GM18520 (cell line): ENCODE data around the gene CLSTN2.

ENCODE experiments used
- ATAC-seq: cut with Tn5 transposase; IDR thresholded peaks from one replicate; pipeline ENCODE4 v1.9.1; 2021; ENCODE audit not compliant: unreplicated experiment

Gene CLSTN2

GRCh38 chr3:140470962-140471361 lies 536.0 kb downstream of the CLSTN2 start:
- ATAC-seq: no peak

DNA sequence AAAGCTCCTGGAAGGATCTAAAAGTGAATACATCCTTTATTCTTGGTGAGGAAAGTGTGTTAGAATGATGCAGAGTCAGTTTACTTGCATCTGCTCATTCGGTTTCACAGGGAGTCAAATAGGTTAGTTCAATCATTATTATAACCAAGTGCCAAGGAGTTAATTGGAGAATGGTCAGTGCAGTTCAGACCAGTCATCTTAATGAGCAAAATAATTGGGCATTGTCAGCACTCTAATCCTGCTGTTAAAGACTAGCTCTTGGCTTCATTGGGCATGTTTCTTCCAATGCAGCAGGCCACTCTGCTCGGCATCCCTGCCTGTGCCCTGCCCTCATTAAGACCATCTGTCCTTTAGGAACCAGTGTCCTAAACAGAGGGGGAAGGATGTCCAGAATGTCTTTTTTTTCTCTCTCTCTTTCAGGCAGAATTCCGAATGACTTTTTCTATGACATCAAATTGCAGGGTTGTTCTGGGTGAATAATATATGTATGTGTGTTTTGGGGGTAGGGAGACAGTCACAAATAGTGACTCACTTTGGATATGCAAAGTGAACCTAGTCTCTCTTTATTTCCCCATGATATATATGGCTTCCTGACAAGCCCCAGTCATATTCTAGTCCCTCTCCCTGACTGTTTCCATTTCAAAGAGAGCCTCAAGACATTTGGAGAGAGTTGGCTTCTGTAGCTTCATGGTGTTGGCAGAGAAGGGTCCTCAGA lies 537.5 kb downstream of the CLSTN2 start:
- ATAC-seq: no peak

GRCh38 chr3:140487566-140487965 lies 552.6 kb downstream of the CLSTN2 start:
- ATAC-seq: no peak

DNA sequence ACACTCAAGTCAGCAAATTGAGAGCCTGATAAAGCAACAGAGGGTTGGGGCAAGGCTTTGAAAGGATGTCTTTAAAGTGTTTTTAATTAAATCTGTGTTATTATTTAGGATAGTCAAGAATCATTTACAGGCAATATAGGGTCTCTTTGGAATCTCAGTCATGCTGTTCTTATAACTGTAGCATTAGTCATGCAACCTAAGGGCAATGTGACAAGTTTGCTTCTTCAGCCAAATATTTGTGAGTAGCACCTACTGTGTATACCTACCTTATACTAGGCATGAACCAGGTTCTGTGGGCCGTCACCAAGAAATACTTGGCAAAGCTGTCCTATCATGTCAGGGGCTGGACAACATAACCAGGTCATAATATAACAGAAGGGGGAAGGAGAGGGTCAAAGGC lies 558.3 kb downstream of the CLSTN2 start:
- ATAC-seq: no peak

DNA sequence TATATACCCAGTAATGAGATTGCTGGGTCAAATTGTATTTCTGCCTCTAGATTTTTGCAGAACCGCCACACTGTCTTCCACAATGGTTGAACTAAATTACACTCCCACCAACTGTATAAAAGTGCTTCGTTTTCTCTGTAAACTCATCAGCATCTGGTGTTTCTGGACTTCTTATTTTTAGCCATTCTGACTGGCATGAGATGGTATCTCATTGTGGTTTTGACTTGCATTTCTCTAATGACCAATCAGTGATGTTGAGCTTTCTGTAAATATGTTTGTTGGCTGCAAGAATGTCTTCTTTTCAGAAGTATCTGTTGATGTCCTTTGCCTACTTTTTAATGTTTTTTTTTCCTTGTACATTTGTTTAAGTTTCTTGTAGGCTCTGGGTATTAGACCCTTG lies 560.0 kb downstream of the CLSTN2 start:
- no peak for ATAC-seq

GRCh38 chr3:140497331-140497730 lies 562.3 kb downstream of the CLSTN2 start:
- no peak for ATAC-seq

- no peak for ATAC-seq
These were observed 564.3 kb downstream of the CLSTN2 start for GRCh38 chr3:140499114-140499757.

GRCh38 chr3:140500473-140500872 lies 565.5 kb downstream of the CLSTN2 start:
- no peak for ATAC-seq

DNA sequence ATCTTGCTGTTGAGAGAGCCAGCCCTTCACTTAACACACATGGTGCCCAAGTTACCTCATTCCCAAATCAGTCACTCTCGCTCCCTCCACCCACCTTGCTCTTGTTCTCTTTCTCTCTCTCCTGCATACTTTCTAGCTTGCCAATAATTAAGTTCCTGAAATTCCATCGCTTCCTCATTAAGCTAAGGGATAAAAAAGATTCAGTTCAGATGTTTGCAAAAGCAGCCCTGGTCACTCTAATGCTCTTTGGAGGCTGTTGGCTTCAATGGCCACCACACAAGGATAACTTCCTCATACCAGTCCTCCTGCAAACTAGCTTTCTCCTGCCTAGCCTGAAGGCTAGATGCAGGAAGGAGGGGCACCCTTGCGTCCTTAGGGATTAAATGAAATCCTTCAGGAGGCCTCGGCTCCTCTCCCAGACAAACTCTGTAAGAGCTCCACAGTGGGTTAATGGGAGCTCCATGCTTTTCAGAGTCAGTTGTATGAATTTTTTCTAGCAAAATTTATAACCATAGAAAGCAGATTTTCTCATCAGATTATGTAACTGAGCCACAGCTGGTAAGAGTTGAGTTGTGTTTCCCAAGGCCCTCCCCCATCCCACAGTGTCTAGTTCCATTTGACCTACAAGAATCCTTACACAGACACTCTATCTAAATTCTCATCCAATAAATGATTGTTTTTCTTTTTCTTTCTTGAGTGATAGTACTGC lies 566.2 kb downstream of the CLSTN2 start:
- ATAC-seq: no peak

DNA sequence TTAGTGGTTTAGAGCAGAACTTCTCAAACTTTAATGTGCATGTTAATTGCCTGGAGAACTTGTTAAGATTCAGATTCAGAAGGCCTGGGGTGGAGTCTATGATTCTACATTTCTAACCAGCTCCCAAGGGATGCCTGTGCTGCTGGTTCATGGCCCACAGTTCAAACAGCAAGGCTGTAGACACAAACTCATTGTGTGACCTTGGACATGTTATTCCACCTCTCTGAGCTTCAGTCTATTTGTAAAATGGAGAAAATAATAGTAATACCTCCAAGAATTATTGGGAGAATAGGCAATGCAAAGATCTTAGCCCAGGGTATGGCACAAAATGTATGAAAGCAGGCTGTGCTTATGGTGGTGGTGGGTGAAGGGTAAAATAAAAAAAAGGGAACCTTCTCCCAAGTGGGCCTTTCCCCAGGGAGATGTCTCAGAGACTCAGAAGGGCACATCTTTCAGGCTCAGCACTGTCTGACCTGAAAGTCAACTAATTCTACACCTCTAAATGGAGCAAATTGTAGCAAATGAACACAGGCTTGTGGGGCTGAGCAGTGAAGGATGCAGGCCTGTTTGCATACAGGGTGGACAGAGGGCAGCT lies 566.9 kb downstream of the CLSTN2 start:
- ATAC-seq: no peak

DNA sequence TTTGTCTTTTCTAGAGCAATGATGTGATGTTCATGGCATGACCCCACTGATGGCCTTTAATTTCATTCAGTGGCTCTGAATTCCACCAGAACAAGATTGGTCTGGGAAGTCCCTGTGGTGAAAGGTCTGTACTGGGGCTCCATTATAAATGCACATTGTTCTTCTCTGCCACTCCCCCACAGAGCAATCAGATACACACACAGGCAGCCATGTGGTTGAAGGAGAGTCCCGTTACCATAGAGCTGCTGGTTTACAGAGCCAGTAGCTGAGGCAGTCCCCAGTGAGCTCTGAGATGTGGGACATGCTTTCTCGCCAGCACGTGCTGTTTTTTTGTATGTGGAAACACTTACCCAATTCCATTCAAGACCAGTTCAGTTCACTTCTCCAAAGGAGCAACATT lies 570.2 kb downstream of the CLSTN2 start:
- ATAC-seq: peak; percentile 80

GRCh38 chr3:140505876-140506275 lies 570.9 kb downstream of the CLSTN2 start:
- ATAC-seq: no peak

GRCh38 chr3:140508550-140508949 lies 573.6 kb downstream of the CLSTN2 start:
- ATAC-seq: no peak

- ATAC-seq: no peak
These were observed 574.5 kb downstream of the CLSTN2 start for GRCh38 chr3:140509534-140509933.

GRCh38 chr3:140510303-140510861 lies 575.4 kb downstream of the CLSTN2 start:
- no peak for ATAC-seq

GRCh38 chr3:140521751-140522445 lies 586.9 kb downstream of the CLSTN2 start:
- no peak for ATAC-seq

- no peak for ATAC-seq
These were observed 587.8 kb downstream of the CLSTN2 start for GRCh38 chr3:140522653-140523380.

DNA sequence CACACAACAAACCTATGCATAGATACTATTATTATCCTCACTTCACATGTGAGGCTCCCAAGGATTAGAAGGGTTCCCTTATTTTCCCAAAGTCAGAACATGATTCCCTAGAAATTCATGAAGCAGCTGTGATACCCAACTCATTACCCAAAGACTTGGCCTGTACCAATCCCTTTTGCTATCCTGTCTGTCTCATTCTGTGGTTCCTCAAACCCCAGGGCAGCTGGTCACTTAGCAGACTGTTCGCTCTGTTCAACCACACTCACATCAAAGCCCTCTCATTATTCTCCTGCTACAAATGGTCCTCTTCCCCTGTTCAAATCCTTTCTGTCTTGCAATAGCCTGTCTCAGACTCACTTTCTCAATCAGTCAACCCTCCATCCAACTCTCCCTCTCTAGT lies 588.6 kb downstream of the CLSTN2 start:
- ATAC-seq: no peak

DNA sequence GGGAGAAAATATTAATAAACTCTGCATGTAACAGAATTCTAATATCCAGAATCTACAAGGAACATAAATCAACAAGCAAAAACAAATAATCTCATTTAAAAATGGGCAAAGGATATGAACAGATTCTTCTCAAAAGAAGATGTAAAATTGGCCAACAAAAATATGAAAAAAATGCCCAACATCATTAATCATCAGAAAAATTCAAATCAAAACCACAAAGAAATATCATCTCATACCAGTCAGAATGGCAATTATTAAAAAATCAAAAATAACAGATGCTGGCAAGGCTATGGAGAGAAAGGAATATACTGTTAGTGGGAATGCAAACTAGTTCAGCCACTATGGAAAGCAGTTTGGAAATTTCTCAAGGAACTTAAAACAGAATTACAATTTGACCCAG lies 592.2 kb downstream of the CLSTN2 start:
- no peak for ATAC-seq

DNA sequence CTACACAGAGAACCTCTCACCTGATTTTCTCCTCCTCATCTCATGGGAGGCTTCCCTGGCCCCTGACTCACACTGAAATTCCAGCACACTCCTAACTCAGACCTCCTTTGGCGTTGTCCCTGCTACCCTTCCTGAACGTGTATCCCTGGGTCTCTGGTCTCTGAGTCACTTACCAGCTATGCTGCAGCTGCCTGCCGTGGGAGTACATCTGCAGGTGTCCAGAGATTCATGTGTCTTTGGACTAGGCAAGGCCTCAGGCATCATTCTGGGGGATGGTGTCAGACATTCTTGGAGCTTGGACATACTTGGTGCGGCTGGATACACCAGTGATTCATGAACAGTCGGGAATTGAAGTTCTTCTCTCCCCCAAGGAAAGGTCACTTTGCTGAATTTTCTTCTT lies 594.1 kb downstream of the CLSTN2 start:
- ATAC-seq: no peak
